ENCODE results near the gene FBN3.

GRCh38 chr19:8087876-8088275, 61.5 kb downstream of the FBN3 start:
- TF ChIP-seq POLR2A (IDR thresholded peaks at IDR 0.05) (no peak), CTCF (IDR thresholded peaks at IDR 0.05) (no peak)

Data from lower leg skin (tissue), 3 donors.